Adrenal gland (tissue), 12 donors: ENCODE data around the gene JAKMIP2. TPM values are rescaled to one million over a fixed set of nuclear protein-coding genes. Genes with fewer than 3 reads are reported as not detected.

ENCODE experiments used
- DNase-seq, 7 donors: peaks; one replicate each; pipeline ENCODE4 v3.0.0-alpha.2; 2019 to 2020
- H3K27ac ChIP-seq, 5 donors: fragments of 200-600 bp; sonication (generic) in 4 of 5; 1 replicate in 3 of 5; 2 replicates in 2 of 5; pipeline versions ENCODE4 v1.5.1 to v1.8.0; 2016 to 2020; ENCODE audit warnings: mild to moderate bottlenecking in 1 of 5
- H3K27me3 ChIP-seq: fragments of 200-600 bp; 2 replicates; pipeline ENCODE4 v1.8.0; 2021
- H3K36me3 ChIP-seq, 2 donors: fragments of 200-600 bp; replicated peaks in 1 of 2; 1 replicate in 1 of 2; 2 replicates in 1 of 2; pipeline versions ENCODE4 v1.5.1 to v1.8.0; 2018 to 2022
- H3K4me1 ChIP-seq, 2 donors: fragments of 200-600 bp; replicated peaks in 1 of 2; 1 replicate in 1 of 2; 2 replicates in 1 of 2; pipeline versions ENCODE4 v1.5.1 to v1.8.0; 2018 to 2021
- H3K4me3 ChIP-seq, 4 donors: fragments of 200-600 bp; sonication (generic) in 3 of 4; one replicate each; pipeline ENCODE4 v1.5.1; 2016 to 2018
- H3K9me3 ChIP-seq, 3 donors: fragments of 200-600 bp; sonication (generic) in 1 of 3; replicated peaks in 1 of 3; 1 replicate in 2 of 3; 2 replicates in 1 of 3; pipeline versions ENCODE4 v1.5.1 to v1.8.0; 2016 to 2021
- POLR2A ChIP-seq, 2 donors: fragments of 450-650 bp; IDR thresholded peaks; one replicate each; pipeline ENCODE4 v1.6.1; 2017; ENCODE audit warnings: antibody characterized with exemption in 2 of 2, mild to moderate bottlenecking in 2 of 2, moderate library complexity in 1 of 2
- WGBS, 4 donors: extraction: QIAGEN DNeasy Blood & Tissue Kit in 2 of 4; methylation state at CpG; one replicate each; pipeline versions ENCODE4 v1.1.5 to v1.1.7; 2013 to 2017; 5-methylcytosine and 5-hydroxymethylcytosine counted together
- intact Hi-C, 2 donors: fragments of 100-400 bp; cut with DNase I; formaldehyde crosslinking; loops; one replicate each; pipeline versions ENCODE4 v1.14.1 to v1.15.0; 2022 to 2023
- polyA plus RNA-seq, 3 donors: library from polyadenylated mRNA; stranded (reverse); fragments of 200-250 nt in 2 of 3; fragments of 350-450 nt in 1 of 3; fragmentation: Illumina TruSeq in 1 of 3; extraction: RNeasy Lipid Tissue Mini Kit (QIAGEN cat#74804) in 1 of 3; gene quantifications; one replicate each; pipeline ENCODE4 v1.2.3, GENCODE V29; 2013 to 2014
- total RNA-seq, 9 donors: library from RNA; depleted of rRNA in 4 of 9; stranded (reverse); fragments of >200 nt in 4 of 9; fragments of 120-200 nt in 1 of 9; fragmentation: NEBNext Ultra II Directional in 1 of 9; extraction: Animal tissue kit (Norgen Biotek cat#: 25700) in 1 of 9; gene quantifications; one replicate each; pipeline versions ENCODE4 v1.1.0 to v1.2.4, GENCODE V29; 2013 to 2023
- TF ChIP-seq, protein P1 (sequence below), 6 experiments: fragments of 450-650 bp in 4 of 6; fragments of 200-600 bp in 2 of 6; sonication (generic) in 1 of 6; IDR thresholded peaks; 1 replicate in 5 of 6; 2 replicates in 1 of 6; pipeline versions ENCODE4 v1.5.1 to v1.8.0; 2016 to 2021; ENCODE audit warnings: antibody characterized with exemption in 6 of 6, mild to moderate bottlenecking in 2 of 6, moderate library complexity in 1 of 6
- donor health status: healthy with polysubstance abuse.
- donor health status: Bipolar disorder and iron deficiency.
- donor health status: DM: yes; HTN: yes; CAD: no.
- donor health status: DM: no; HTN: no; CAD: no.
- donor health status: DM: no; HTN: no; CAD: no.
- donor health status: DM: yes; HTN: yes; CAD: no.

JAKMIP2 gene
- total and polyA plus RNA-seq, 12 donors = 0.71 to 56.8 (median 4.0) TPM

DNA sequence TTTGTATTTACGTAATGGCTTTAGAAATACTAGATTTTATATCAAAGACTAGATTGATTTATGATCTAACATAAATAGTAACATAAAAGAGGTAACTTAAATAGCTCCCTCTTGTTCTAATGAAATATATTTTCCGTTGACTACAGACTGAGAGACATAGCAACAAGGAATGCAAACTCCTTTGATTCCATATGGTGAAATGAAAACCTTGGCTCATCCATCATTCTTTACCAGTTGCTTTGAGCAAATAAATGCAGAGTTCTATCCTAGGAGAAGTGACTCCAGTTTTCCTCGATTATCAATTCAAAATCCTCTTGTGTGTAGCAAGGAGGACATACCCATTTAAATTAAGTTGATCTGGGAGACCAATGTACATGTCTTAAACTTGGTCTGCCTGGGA, 18.0 kb upstream of the JAKMIP2 start:
- H3K27ac ChIP-seq = no peak overlapping the region
- H3K36me3 ChIP-seq = no peaks in the 10 kb centered on the region
- no peaks in the 10 kb centered on the region for H3K9me3 ChIP-seq
- H3K4me3 ChIP-seq = no peak overlapping the region
- intact Hi-C loops = no loop called here
- 82 to 92% (median 86%) methylated on average over 3 of the region's 3 CpGs for WGBS, 4 donors
- no peak for TF ChIP-seq POLR2A (IDR thresholded peaks at IDR 0.05)
- TF ChIP-seq, protein P1, sequence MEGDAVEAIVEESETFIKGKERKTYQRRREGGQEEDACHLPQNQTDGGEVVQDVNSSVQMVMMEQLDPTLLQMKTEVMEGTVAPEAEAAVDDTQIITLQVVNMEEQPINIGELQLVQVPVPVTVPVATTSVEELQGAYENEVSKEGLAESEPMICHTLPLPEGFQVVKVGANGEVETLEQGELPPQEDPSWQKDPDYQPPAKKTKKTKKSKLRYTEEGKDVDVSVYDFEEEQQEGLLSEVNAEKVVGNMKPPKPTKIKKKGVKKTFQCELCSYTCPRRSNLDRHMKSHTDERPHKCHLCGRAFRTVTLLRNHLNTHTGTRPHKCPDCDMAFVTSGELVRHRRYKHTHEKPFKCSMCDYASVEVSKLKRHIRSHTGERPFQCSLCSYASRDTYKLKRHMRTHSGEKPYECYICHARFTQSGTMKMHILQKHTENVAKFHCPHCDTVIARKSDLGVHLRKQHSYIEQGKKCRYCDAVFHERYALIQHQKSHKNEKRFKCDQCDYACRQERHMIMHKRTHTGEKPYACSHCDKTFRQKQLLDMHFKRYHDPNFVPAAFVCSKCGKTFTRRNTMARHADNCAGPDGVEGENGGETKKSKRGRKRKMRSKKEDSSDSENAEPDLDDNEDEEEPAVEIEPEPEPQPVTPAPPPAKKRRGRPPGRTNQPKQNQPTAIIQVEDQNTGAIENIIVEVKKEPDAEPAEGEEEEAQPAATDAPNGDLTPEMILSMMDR (IDR thresholded peaks at IDR 0.05) = no peak
- DNase-seq = no peak
- H3K4me1 ChIP-seq = peaks cover 6 to 18% of the 10 kb centered on the region in 2 donors
- H3K27me3 ChIP-seq = no peaks in the 10 kb centered on the region

DNA sequence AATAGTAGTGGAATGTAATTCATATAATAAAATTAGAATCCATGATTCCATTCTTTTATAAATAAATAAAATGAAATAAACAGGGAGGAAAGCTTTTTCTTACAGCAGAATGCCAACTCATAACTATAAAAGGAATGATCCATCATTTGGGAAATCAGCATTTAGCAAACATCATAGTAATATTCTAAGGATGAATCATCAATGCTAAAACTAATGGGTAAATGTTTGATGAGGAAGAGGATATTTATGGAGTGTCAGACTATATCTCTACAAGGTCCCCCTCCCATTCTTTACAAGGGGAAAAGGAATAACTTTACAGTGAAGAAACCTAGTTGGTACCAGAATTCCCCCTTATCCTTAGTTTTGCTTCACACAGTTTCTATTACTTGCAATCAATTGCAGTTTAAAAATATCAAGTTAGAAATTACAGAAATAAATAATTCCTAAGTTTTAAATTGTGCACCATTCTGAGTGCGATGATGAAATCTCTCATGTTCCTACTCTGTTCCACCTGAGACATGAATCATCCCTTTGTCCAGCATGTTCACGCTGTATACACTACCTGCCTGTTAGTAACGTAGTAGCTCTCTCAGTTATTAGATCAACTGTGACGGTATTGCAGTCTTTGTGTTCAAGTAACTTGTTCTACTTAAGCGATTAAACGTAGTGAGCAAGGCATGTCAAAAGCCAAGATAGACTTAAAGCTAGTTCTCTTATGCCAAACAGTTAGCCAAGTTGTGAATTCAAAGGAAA, 14.2 kb upstream of the JAKMIP2 start:
- Histone ChIP-seq H3K27ac (no peak overlapping the region), H3K4me3 (no peak overlapping the region), H3K9me3 (no peaks in the 10 kb centered on the region), H3K4me1 (no peaks in the 10 kb centered on the region), H3K27me3 (no peaks in the 10 kb centered on the region), H3K36me3 (no peaks in the 10 kb centered on the region)
- no peak for DNase-seq
- WGBS, 4 donors = 76 to 78% (median 77%) methylated on average over 6 of the region's 6 CpGs
- intact Hi-C loops = no loop called here
- no peak for TF ChIP-seq POLR2A (IDR thresholded peaks at IDR 0.05)
- TF ChIP-seq, protein P1 (IDR thresholded peaks at IDR 0.05) = no peak

DNA sequence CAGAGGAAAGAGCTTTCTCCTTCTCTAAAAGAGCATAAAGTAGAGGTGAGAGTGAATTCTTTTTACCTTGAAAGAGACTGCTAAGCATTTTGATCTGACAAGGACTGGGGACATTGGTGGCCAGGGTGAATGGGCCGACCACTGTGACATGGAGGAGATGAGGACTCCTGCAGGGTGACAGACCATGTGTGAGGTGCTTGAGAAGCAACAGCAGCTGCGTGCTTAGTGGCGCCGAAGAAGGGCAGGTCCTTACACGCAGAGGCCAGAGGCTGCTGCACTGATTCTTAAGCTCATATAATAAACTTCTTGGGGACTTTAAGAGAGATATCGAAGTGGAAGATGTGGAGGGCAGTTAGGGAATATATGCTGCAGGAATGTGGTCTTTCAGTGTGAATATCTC, 8.7 kb upstream of the JAKMIP2 start:
- H3K36me3 ChIP-seq = no peaks in the 10 kb centered on the region
- WGBS, 4 donors = 94 to 98% (median 96%) methylated on average over 6 of the region's 6 CpGs
- no peak for DNase-seq
- TF ChIP-seq POLR2A (IDR thresholded peaks at IDR 0.05) = no peak
- TF ChIP-seq, protein P1 (IDR thresholded peaks at IDR 0.05) = no peak
- intact Hi-C loops = no loop called here
- H3K4me3 ChIP-seq = no peak overlapping the region
- no peaks in the 10 kb centered on the region for H3K9me3 ChIP-seq
- H3K27ac ChIP-seq = no peak overlapping the region
- no peaks in the 10 kb centered on the region for H3K27me3 ChIP-seq
- H3K4me1 ChIP-seq = no peaks in the 10 kb centered on the region

DNA sequence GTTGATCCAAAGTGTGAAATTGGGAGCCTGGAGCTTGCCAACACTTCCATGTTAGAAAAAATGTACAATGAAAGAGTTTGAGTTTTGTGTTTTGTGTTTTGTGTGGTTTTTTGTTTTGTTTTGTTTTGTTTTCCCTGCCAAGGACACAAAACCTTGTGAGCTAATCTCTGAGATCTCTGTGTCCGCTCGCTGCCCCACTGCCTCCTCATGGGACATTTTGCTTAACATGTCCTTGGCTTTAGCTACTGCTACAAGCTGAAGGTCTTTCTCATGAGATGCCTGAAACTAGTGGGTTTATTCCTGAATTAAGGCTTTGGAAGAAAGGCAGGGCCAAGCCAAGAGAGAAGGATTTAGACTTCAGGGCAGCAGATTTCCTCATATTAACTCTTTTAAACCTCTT, 7.3 kb upstream of the JAKMIP2 start:
- no peaks in the 10 kb centered on the region for H3K9me3 ChIP-seq
- DNase-seq = peak in 6 of 7 donors; percentile 37 to 66 (median 51)
- no peak for TF ChIP-seq POLR2A (IDR thresholded peaks at IDR 0.05)
- TF ChIP-seq, protein P1 (IDR thresholded peaks at IDR 0.05) = no peak
- no peaks in the 10 kb centered on the region for H3K27me3 ChIP-seq
- 32 to 48% (median 43%) methylated on average over 2 of the region's 2 CpGs for WGBS, 4 donors
- no peak overlapping the region for H3K4me3 ChIP-seq
- no peaks in the 10 kb centered on the region for H3K4me1 ChIP-seq
- no peaks in the 10 kb centered on the region for H3K36me3 ChIP-seq
- intact Hi-C loops = no loop called here
- H3K27ac ChIP-seq = peak overlapping the region in 1 of 5 donors; percentile 46
